ENCODE measurements around the gene CNGB1.
A peak's percentile ranks its signal among the peaks of the same experiment; 100 is the strongest.

DNA sequence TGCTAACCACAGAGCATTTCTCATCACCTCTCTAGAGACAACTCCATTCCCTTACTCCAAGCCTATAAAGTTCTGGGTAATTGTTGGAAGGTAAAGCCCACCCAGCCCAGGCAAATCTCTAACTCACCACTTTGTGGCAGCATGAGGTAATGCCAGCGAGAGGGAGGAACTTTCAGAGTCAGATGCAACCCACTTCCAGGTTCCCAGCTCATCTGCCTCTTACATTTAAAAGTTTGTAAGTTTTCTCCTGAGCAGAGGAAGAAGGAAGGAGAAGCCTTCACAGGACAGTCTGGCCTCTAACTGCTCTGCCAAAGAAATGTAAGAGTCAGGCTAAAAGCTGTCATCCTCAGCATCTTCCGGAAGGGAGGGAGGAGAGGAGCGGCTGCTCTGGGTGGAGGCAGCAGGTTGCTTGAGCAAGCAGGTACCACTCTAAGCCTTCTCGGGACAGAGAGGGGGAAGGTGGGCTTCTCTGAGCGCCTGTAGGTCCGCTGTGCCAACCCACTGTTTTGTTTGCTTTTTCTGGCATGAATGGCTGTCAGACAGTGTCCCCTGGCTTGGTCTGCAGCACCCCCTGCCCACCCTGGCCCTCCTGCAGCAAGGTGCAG lies 28.5 kb upstream of the CNGB1 start:
- TF ChIP-seq, protein P1, sequence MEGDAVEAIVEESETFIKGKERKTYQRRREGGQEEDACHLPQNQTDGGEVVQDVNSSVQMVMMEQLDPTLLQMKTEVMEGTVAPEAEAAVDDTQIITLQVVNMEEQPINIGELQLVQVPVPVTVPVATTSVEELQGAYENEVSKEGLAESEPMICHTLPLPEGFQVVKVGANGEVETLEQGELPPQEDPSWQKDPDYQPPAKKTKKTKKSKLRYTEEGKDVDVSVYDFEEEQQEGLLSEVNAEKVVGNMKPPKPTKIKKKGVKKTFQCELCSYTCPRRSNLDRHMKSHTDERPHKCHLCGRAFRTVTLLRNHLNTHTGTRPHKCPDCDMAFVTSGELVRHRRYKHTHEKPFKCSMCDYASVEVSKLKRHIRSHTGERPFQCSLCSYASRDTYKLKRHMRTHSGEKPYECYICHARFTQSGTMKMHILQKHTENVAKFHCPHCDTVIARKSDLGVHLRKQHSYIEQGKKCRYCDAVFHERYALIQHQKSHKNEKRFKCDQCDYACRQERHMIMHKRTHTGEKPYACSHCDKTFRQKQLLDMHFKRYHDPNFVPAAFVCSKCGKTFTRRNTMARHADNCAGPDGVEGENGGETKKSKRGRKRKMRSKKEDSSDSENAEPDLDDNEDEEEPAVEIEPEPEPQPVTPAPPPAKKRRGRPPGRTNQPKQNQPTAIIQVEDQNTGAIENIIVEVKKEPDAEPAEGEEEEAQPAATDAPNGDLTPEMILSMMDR (IDR thresholded peaks at IDR 0.05; ENCODE audit: low read length), result peak; percentile 32; the same call in 1 of the 2 replicates
- no peak for TF ChIP-seq EZH2 (IDR thresholded peaks at IDR 0.05; ENCODE audit: borderline replicate concordance, low read length)

All from OCI-LY1 (cell line).